Psoas muscle (tissue), 8 donors: ENCODE results near the gene RHOG. TPM values are rescaled to one million over a fixed set of nuclear protein-coding genes. Genes with fewer than 3 reads are reported as not detected.
A peak's percentile ranks its signal among the peaks of the same experiment; 100 is the strongest.

Source experiments
- ATAC-seq, 4 donors: fragments of 200-7000 bp; cut with Tn5 transposase; one replicate each; pipeline ENCODE4 v1.9.1; 2020; ENCODE audit warnings: moderate library complexity in 3 of 4, mild to moderate bottlenecking in 2 of 4
- DNase-seq, 2 donors: peaks; one replicate each; pipeline ENCODE4 v3.0.0-alpha.2; 2020
- H3K27ac ChIP-seq: fragments of 200-600 bp; one replicate; pipeline ENCODE4 v1.8.0; 2022
- H3K27me3 ChIP-seq, 3 donors: fragments of 200-600 bp in 1 of 3; one replicate each; pipeline versions ENCODE4 v1.6.1 to v1.8.0; 2013 to 2022; ENCODE audit warnings: low read length in 2 of 3, mild to moderate bottlenecking in 2 of 3, moderate library complexity in 1 of 3; ENCODE audit not compliant: insufficient read depth in 3 of 3
- H3K36me3 ChIP-seq, 2 donors: fragments of 200-600 bp in 1 of 2; one replicate each; pipeline versions ENCODE4 v1.6.1 to v1.8.0; 2013 to 2022; ENCODE audit warnings: low read depth in 1 of 2, mild to moderate bottlenecking in 1 of 2, moderate library complexity in 1 of 2; ENCODE audit not compliant: insufficient read depth in 1 of 2
- H3K4me1 ChIP-seq: fragments of 200-600 bp; one replicate; pipeline ENCODE4 v1.8.0; 2022
- H3K4me3 ChIP-seq: fragments of 200-600 bp; one replicate; pipeline ENCODE4 v1.8.0; 2022; ENCODE audit warnings: mild to moderate bottlenecking
- H3K9me3 ChIP-seq: fragments of 200-600 bp; one replicate; pipeline ENCODE4 v1.8.0; 2022
- CTCF ChIP-seq: fragments of 200-600 bp; IDR thresholded peaks from one replicate; pipeline ENCODE4 v1.8.0; 2022; ENCODE audit warnings: antibody characterized with exemption
- WGBS, 3 donors: extraction: QIAGEN DNeasy Blood & Tissue Kit; methylation state at CpG; one replicate each; pipeline versions ENCODE4 v1.1.6 to v1.1.7; 2013; 5-methylcytosine and 5-hydroxymethylcytosine counted together
- intact Hi-C, 2 donors: fragments of 100-400 bp; cut with DNase I; formaldehyde crosslinking; loops; one replicate each; pipeline versions ENCODE4 v1.11.0 to v1.14.2; 2022
- polyA plus RNA-seq, 3 donors: library from polyadenylated mRNA; stranded (reverse); fragments of 200-250 nt; gene quantifications; one replicate each; pipeline ENCODE4 v1.2.3, GENCODE V29; 2013
- total RNA-seq, 4 donors: library from RNA; stranded (reverse); fragmentation: NEBNext Ultra II Directional in 2 of 4; extraction: Animal tissue kit (Norgen Biotek cat#: 25700) in 2 of 4; gene quantifications; one replicate each; pipeline versions ENCODE4 v1.2.1 to v1.2.4, GENCODE V29; 2021 to 2023
- donor health status: healthy with polysubstance abuse.
- donor health status: DM: no; HTN: no; CAD: no; lungs with moderate emphysema.
- donor health status: Bipolar disorder and iron deficiency.
- donor health status: healthy.
- donor health status: DM: yes; HTN: yes; CAD: no.
- donor health status: DM: no; HTN: no; CAD: no.
- donor health status: DM: no; HTN: no; CAD: no.
- donor health status: DM: yes; HTN: yes; CAD: no.

RHOG gene
- total and polyA plus RNA-seq, 7 donors: 22.4 to 80.1 (median 40.9) TPM

GRCh38 chr11:3885855-3886254, 45.1 kb upstream of the RHOG start:
- ATAC-seq: no peak
- intact Hi-C loops: no loop called here

DNA sequence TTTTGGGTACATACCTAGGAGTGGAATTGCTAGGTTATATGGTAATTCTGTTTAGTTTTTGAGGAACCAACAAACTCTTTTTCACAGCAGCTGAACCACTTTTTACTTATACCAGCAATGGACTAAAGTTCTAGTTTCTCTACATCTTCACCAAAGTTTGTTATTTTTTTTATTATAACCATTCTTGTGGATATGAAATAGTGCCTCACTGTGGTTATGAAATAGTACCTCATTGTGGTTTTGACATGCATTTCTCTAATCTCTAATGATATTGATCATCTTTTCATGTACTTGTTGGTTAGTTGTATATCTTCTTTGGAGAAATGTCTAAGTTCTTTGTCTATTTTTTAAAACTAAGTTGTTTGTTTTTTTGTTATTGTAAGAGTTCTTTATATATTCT, 41.9 kb upstream of the RHOG start:
- H3K27ac ChIP-seq: no peak overlapping the region
- no peaks in the 10 kb centered on the region for H3K36me3 ChIP-seq
- peaks cover 48% of the 10 kb centered on the region for H3K4me1 ChIP-seq
- DNase-seq: no peak
- no peak for TF ChIP-seq CTCF
- no peaks in the 10 kb centered on the region for H3K9me3 ChIP-seq
- no peaks in the 10 kb centered on the region for H3K27me3 ChIP-seq
- H3K4me3 ChIP-seq: no peak overlapping the region
- no peak for ATAC-seq
- intact Hi-C loops: no loop called here

More at GRCh38 chr11:3885855-3886254, 45.1 kb upstream of the RHOG start:
- H3K36me3 ChIP-seq: no peaks in the 10 kb centered on the region
- no peak for DNase-seq
- H3K27me3 ChIP-seq: no peaks in the 10 kb centered on the region
- H3K27ac ChIP-seq: peak overlapping the region; percentile 27
- no peak for TF ChIP-seq CTCF
- H3K4me3 ChIP-seq: no peak overlapping the region
- no peaks in the 10 kb centered on the region for H3K9me3 ChIP-seq
- peaks cover 44% of the 10 kb centered on the region for H3K4me1 ChIP-seq
- WGBS, 3 donors: 80 to 89% (median 87%) methylated on average over 7 of the region's 7 CpGs

DNA sequence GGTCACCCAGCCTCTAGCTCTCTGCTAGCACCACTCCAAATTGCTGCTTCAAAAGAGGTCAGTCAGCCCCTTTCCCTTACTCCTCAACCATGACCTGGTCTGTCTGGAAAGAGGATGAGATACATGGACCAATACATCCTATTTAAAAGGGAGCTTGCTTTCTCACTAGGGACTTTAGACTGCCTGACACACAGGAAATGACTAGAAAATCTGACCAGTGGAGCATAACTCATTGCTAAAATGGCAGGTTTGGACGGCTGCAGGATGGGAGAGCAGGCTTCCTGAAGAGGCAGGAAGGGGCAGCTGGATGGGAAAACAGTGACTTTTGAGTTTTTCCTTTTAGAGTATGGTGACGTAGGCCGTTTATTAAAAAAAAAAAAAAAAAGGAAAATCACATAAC, 40.0 kb upstream of the RHOG start:
- no peak overlapping the region for H3K4me3 ChIP-seq
- H3K27ac ChIP-seq: peak overlapping the region; percentile 71
- H3K36me3 ChIP-seq: no peaks in the 10 kb centered on the region
- intact Hi-C loops: no loop called here
- H3K27me3 ChIP-seq: no peaks in the 10 kb centered on the region
- TF ChIP-seq CTCF: no peak
- no peaks in the 10 kb centered on the region for H3K9me3 ChIP-seq
- peaks cover 46% of the 10 kb centered on the region for H3K4me1 ChIP-seq
- DNase-seq (no peak), ATAC-seq (peak; percentile 40 to 52 (median 43))
- 42 to 58% (median 46%) methylated on average over 3 of the region's 3 CpGs for WGBS, 3 donors

- WGBS, 3 donors: 27 to 39% (median 34%) methylated on average over 2 of the region's 2 CpGs
- no peak for TF ChIP-seq CTCF
- Histone ChIP-seq H3K9me3 (no peaks in the 10 kb centered on the region), H3K27ac (peak overlapping the region; percentile 71), H3K36me3 (no peaks in the 10 kb centered on the region), H3K27me3 (no peaks in the 10 kb centered on the region), H3K4me1 (peaks cover 50% of the 10 kb centered on the region), H3K4me3 (no peak overlapping the region)
- DNase-seq (no peak), ATAC-seq (peak in 2 of 4 donors; percentile 20 to 26)
- intact Hi-C loops: no loop called here
Observed at GRCh38 chr11:3879967-3880542, 39.3 kb upstream of the RHOG start.
